Tibial nerve (tissue), 4 donors: ENCODE measurements around the gene IL1A.

Source experiments
- CTCF ChIP-seq, 5 experiments: fragments of 200-600 bp in 3 of 5; fragments of 450-650 bp in 2 of 5; sonication (generic) in 3 of 5; IDR thresholded peaks; one replicate each; pipeline ENCODE4 v1.5.1; 2016 to 2019; ENCODE audit warnings: antibody characterized with exemption in 5 of 5, mild to moderate bottlenecking in 3 of 5, moderate library complexity in 2 of 5
- EP300 ChIP-seq, 2 donors: sonication (generic); formaldehyde crosslinking; IDR thresholded peaks; one replicate each; pipeline ENCODE4 v1.6.1; 2017; ENCODE audit warnings: antibody characterized with exemption in 2 of 2, mild to moderate bottlenecking in 1 of 2

GRCh38 chr2:112824694-112825085 lies 40.4 kb upstream of the IL1A start:
- no peak for TF ChIP-seq CTCF (IDR thresholded peaks at IDR 0.05)
- no peak for TF ChIP-seq EP300 (IDR thresholded peaks at IDR 0.05)
